Psoas muscle (tissue), 8 donors: ENCODE measurements around the gene FBXW4. TPM values are rescaled to one million over a fixed set of nuclear protein-coding genes. Genes with fewer than 3 reads are reported as not detected.
A peak's percentile ranks its signal among the peaks of the same experiment; 100 is the strongest.

Experiments used
- ATAC-seq, 4 donors: fragments of 200-7000 bp; cut with Tn5 transposase; one replicate each; pipeline ENCODE4 v1.9.1; 2020; ENCODE audit warnings: moderate library complexity in 3 of 4, mild to moderate bottlenecking in 2 of 4
- DNase-seq, 2 donors: peaks; one replicate each; pipeline ENCODE4 v3.0.0-alpha.2; 2020
- H3K27ac ChIP-seq: fragments of 200-600 bp; one replicate; pipeline ENCODE4 v1.8.0; 2022
- H3K27me3 ChIP-seq, 3 donors: fragments of 200-600 bp in 1 of 3; one replicate each; pipeline versions ENCODE4 v1.6.1 to v1.8.0; 2013 to 2022; ENCODE audit warnings: low read length in 2 of 3, mild to moderate bottlenecking in 2 of 3, moderate library complexity in 1 of 3; ENCODE audit not compliant: insufficient read depth in 3 of 3
- H3K36me3 ChIP-seq, 2 donors: fragments of 200-600 bp in 1 of 2; one replicate each; pipeline versions ENCODE4 v1.6.1 to v1.8.0; 2013 to 2022; ENCODE audit warnings: low read depth in 1 of 2, mild to moderate bottlenecking in 1 of 2, moderate library complexity in 1 of 2; ENCODE audit not compliant: insufficient read depth in 1 of 2
- H3K4me1 ChIP-seq: fragments of 200-600 bp; one replicate; pipeline ENCODE4 v1.8.0; 2022
- H3K4me3 ChIP-seq: fragments of 200-600 bp; one replicate; pipeline ENCODE4 v1.8.0; 2022; ENCODE audit warnings: mild to moderate bottlenecking
- H3K9me3 ChIP-seq: fragments of 200-600 bp; one replicate; pipeline ENCODE4 v1.8.0; 2022
- CTCF ChIP-seq: fragments of 200-600 bp; IDR thresholded peaks from one replicate; pipeline ENCODE4 v1.8.0; 2022; ENCODE audit warnings: antibody characterized with exemption
- WGBS, 3 donors: extraction: QIAGEN DNeasy Blood & Tissue Kit; methylation state at CpG; one replicate each; pipeline versions ENCODE4 v1.1.6 to v1.1.7; 2013; 5-methylcytosine and 5-hydroxymethylcytosine counted together
- intact Hi-C, 2 donors: fragments of 100-400 bp; cut with DNase I; formaldehyde crosslinking; loops; one replicate each; pipeline versions ENCODE4 v1.11.0 to v1.14.2; 2022
- polyA plus RNA-seq, 3 donors: library from polyadenylated mRNA; stranded (reverse); fragments of 200-250 nt; gene quantifications; one replicate each; pipeline ENCODE4 v1.2.3, GENCODE V29; 2013
- total RNA-seq, 4 donors: library from RNA; stranded (reverse); fragmentation: NEBNext Ultra II Directional in 2 of 4; extraction: Animal tissue kit (Norgen Biotek cat#: 25700) in 2 of 4; gene quantifications; one replicate each; pipeline versions ENCODE4 v1.2.1 to v1.2.4, GENCODE V29; 2021 to 2023
- donor health status: healthy with polysubstance abuse.
- donor health status: DM: no; HTN: no; CAD: no; lungs with moderate emphysema.
- donor health status: Bipolar disorder and iron deficiency.
- donor health status: healthy.
- donor health status: DM: yes; HTN: yes; CAD: no.
- donor health status: DM: no; HTN: no; CAD: no.
- donor health status: DM: no; HTN: no; CAD: no.
- donor health status: DM: yes; HTN: yes; CAD: no.

FBXW4 gene
- total and polyA plus RNA-seq, 7 donors, result 15.5 to 100 (median 69.0) TPM

GRCh38 chr10:101587725-101588653 is 107.0 kb downstream of the FBXW4 start, which contains the start of the genes DPCD and POLL:
Gene DPCD, plus strand, starts transcription at chr10:101588321. Its CDS starts 16 bp downstream, at chr10:101588337.
Gene POLL, minus strand, starts transcription at chr10:101588257. Its CDS starts 897 bp downstream, at chr10:101587360.
- intact Hi-C loops, result no loop called here
- TF ChIP-seq CTCF, result no peak
- peak; percentile 97 to 99 (median 98) for ATAC-seq

GRCh38 chr10:101585841-101586240 is 109.1 kb downstream of the FBXW4 start:
- Histone ChIP-seq H3K9me3 (no peaks in the 10 kb centered on the region), H3K4me1 (peaks cover 11% of the 10 kb centered on the region), H3K36me3 (peaks cover 2 to 56% of the 10 kb centered on the region in 2 donors), H3K27me3 (no peaks in the 10 kb centered on the region), H3K4me3 (no peak overlapping the region), H3K27ac (no peak overlapping the region)
- peak in 1 of 2 donors; percentile 28 for DNase-seq
- 91 to 93% (median 91%) methylated on average over 9 of the region's 9 CpGs for WGBS, 3 donors
- ATAC-seq, result no peak
- TF ChIP-seq CTCF, result no peak
- intact Hi-C loops, result no loop called here

More at GRCh38 chr10:101587725-101588653, 107.0 kb downstream of the FBXW4 start, which contains the start of the genes DPCD and POLL:
- peaks cover 2 to 34% of the 10 kb centered on the region in 2 donors for H3K36me3 ChIP-seq
- H3K27ac ChIP-seq, result peak within 1 kb of the TSS; percentile 89
- 0 to 1% (median 0%) methylated on average over 42 to 50 of the region's 50 CpGs for WGBS, 3 donors
- H3K9me3 ChIP-seq, result no peaks in the 10 kb centered on the region
- DNase-seq, result peak; percentile 98 to 99
- no peaks in the 10 kb centered on the region for H3K27me3 ChIP-seq
- H3K4me3 ChIP-seq, result peak within 1 kb of the TSS; percentile 91
- H3K4me1 ChIP-seq, result peaks cover 11% of the 10 kb centered on the region

- Histone ChIP-seq H3K9me3 (no peaks in the 10 kb centered on the region), H3K27ac (no peak overlapping the region), H3K4me3 (no peak overlapping the region), H3K27me3 (no peaks in the 10 kb centered on the region), H3K4me1 (no peaks in the 10 kb centered on the region), H3K36me3 (peaks cover 2 to 87% of the 10 kb centered on the region in 2 donors)
- no peak for ATAC-seq
- DNase-seq, result peak in 1 of 2 donors; percentile 16
- 78 to 81% (median 79%) methylated on average over 10 of the region's 10 CpGs for WGBS, 3 donors
- intact Hi-C loops, result no loop called here
- TF ChIP-seq CTCF, result no peak
Observed at GRCh38 chr10:101580486-101581399, 114.2 kb downstream of the FBXW4 start.

GRCh38 chr10:101579516-101579870 is 115.5 kb downstream of the FBXW4 start:
- WGBS, 3 donors, result 96% methylated on average over 12 of the region's 12 CpGs
- DNase-seq (no peak), ATAC-seq (no peak)
- H3K9me3 ChIP-seq, result no peaks in the 10 kb centered on the region
- H3K4me3 ChIP-seq, result no peak overlapping the region
- no peaks in the 10 kb centered on the region for H3K4me1 ChIP-seq
- no peak overlapping the region for H3K27ac ChIP-seq
- no peaks in the 10 kb centered on the region for H3K27me3 ChIP-seq
- peaks cover 2 to 75% of the 10 kb centered on the region in 2 donors for H3K36me3 ChIP-seq
- intact Hi-C loops, result no loop called here
- TF ChIP-seq CTCF, result no peak
